Breast epithelium (tissue), 3 donors: ENCODE data around the gene HDAC1.
A peak's percentile ranks its signal among the peaks of the same experiment; 100 is the strongest.

ENCODE experiments used
- CTCF ChIP-seq, 3 donors: fragments of 450-650 bp; IDR thresholded peaks; one replicate each; pipeline ENCODE4 v1.5.1; 2016 to 2017; ENCODE audit warnings: antibody characterized with exemption in 3 of 3, mild to moderate bottlenecking in 3 of 3, moderate library complexity in 3 of 3
- POLR2A ChIP-seq: fragments of 450-650 bp; IDR thresholded peaks from one replicate; pipeline ENCODE4 v1.6.1; 2016; ENCODE audit warnings: antibody characterized with exemption, mild to moderate bottlenecking, moderate library complexity
- POLR2AphosphoS5 ChIP-seq, 3 donors: sonication (generic); formaldehyde crosslinking; IDR thresholded peaks; one replicate each; pipeline ENCODE4 v1.6.1; 2017; ENCODE audit warnings: antibody characterized with exemption in 3 of 3

DNA sequence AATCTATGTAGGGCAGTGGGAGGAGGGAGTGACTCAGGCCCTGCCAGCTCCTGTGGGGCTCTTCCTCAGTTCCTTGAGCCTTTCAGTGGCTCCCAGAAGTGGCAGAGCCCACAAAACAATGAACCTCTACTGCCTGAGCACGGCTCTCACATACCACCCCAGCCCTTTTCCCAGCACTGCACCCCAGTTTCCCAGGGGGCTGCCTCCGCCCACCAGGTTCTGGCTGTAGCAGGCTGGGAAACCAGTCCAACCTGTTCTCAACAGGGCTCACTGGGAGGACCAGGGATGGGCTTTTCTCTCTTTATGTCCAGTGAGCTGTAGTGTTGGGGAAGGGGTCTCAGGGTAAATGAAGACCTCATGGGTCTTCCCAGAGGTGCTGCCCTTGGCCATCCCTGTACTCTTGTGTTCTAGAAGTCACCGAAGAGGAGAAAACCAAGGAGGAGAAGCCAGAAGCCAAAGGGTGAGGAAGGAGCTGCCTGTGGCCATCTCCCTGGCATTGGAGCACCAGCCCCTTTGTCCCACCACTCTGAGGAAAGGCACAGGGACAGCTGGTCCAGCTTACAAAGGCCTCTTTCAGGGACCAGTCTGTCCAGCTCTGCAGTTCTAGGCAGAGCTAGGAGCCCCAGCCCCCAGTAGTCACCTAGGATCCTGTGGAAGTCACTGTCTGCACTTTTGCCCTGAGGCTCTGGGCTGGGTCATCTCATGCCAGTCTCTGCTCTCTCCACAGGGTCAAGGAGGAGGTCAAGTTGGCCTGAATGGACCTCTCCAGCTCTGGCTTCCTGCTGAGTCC, 40.6 kb downstream of the HDAC1 start:
- TF ChIP-seq CTCF (IDR thresholded peaks at IDR 0.05): no peak
- TF ChIP-seq POLR2A: no peak
- TF ChIP-seq POLR2AphosphoS5 (IDR thresholded peaks at IDR 0.05): peak in 1 of 3 donors; percentile 39
